OCI-LY7 (cell line): ENCODE measurements around the gene ANKMY1.

ENCODE experiments used
- EZH2phosphoT487 ChIP-seq: fragments of 200-600 bp; sonication (generic); IDR thresholded peaks from 2 replicates; pipeline ENCODE4 v1.6.1; 2018; ENCODE audit warnings: low read depth, borderline replicate concordance, mild to moderate bottlenecking, mixed run types, antibody characterized with exemption, low read length, moderate library complexity, mixed read lengths
- TF ChIP-seq, protein P1 (sequence below): fragments of 200-600 bp; sonication (generic); conservative IDR thresholded peaks from 2 replicates; pipeline ENCODE4 v1.5.1; 2014; ENCODE audit warnings: mild to moderate bottlenecking, antibody characterized with exemption, low read length, moderate library complexity, mixed read lengths

DNA sequence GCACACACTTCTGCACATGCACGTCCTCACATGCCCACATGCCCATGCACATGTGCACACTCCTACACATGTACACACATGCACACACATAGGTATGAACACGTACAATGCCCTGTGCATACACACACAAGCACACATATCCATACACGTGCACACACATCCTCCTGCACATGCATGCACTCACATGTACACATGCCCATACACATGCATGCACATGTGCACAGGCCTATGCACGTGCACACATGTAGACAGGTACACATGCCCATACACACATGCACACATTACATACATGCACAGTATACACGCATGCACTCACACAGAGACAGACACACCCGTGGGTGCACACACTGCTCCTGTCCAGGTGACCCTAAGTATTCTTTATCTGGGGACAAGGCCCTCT lies 88.0 kb downstream of the ANKMY1 start:
- TF ChIP-seq, protein P1, sequence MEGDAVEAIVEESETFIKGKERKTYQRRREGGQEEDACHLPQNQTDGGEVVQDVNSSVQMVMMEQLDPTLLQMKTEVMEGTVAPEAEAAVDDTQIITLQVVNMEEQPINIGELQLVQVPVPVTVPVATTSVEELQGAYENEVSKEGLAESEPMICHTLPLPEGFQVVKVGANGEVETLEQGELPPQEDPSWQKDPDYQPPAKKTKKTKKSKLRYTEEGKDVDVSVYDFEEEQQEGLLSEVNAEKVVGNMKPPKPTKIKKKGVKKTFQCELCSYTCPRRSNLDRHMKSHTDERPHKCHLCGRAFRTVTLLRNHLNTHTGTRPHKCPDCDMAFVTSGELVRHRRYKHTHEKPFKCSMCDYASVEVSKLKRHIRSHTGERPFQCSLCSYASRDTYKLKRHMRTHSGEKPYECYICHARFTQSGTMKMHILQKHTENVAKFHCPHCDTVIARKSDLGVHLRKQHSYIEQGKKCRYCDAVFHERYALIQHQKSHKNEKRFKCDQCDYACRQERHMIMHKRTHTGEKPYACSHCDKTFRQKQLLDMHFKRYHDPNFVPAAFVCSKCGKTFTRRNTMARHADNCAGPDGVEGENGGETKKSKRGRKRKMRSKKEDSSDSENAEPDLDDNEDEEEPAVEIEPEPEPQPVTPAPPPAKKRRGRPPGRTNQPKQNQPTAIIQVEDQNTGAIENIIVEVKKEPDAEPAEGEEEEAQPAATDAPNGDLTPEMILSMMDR = no peak
- no peak for TF ChIP-seq EZH2phosphoT487
